ENCODE data around the gene CENPO. TPM values are rescaled to one million over a fixed set of nuclear protein-coding genes. Genes with fewer than 3 reads are reported as not detected.

Gene CENPO
- total RNA-seq, 1 experiment from 2014 or later = 27.9 TPM

- no peak for TF ChIP-seq JUND (IDR thresholded peaks at IDR 0.05)
Observed at GRCh38 chr2:24825883-24826772, 32.9 kb downstream of the CENPO start (continued).

DNA sequence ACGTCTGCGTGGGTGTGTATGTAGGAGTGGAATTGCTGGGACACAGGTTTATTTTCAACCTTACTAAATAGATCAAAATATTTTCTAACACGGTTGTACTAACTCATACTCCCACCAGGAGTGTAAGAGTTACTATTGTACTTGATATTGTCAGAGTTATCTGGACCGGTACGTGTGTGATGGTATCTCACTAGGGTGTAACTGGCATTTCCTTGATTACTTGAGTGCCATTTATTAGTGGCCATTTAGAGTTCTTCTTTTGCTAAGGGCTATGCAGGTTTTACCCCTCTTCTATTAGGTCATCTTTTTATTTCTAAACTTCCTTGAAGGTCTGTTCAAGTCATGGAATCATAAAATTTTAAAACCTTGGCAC lies 33.5 kb downstream of the CENPO start:
- DNase-seq (ENCODE audit: low read depth, low spot score) = no peak
- POLR2A ChIA-PET = no interaction called here
- peaks cover 0 to 21% of the 10 kb centered on the region in 2 experiments; a peak in 1 of 4 replicates for H3K36me3 ChIP-seq (ENCODE audit: control insufficient read depth in 1 of 2, insufficient read depth in 2 of 2, low read length in 2 of 2)
- no peaks in the 10 kb centered on the region for H3K9me3 ChIP-seq (ENCODE audit: control insufficient read depth in 1 of 2, insufficient read depth in 1 of 2, low read depth in 1 of 2, low read length in 2 of 2)
- no peak overlapping the region for H3K27ac ChIP-seq (ENCODE audit: low read depth, low read length)
- H3K4me3 ChIP-seq (replicated peaks in 1 of 2; ENCODE audit: low read depth in 1 of 2, low read length in 2 of 2) = no peak overlapping the region
- CTCF ChIA-PET = interaction anchor here (3.8 to 3.9 kb wide), 2 partner anchors 405 to 417 kb away, joined by 38 to 54 read pairs; no protein-coding TSS in a partner anchor
- no peak overlapping the region for H3K9ac ChIP-seq (ENCODE audit: low read length)
- RAD21 ChIA-PET (ENCODE audit: low non-redundant PET in 1 of 2, low total read pairs in 2 of 2, uncharacterized antibody in 2 of 2, unreplicated experiment in 2 of 2) = interaction anchor here in 1 of 2 experiments (1.6 kb wide), 1 partner anchor 404 kb away, joined by 6 read pairs; no protein-coding TSS in a partner anchor
- no TSS peak for BruUV-seq (replicated peaks)
- H4K20me1 ChIP-seq (ENCODE audit: insufficient read depth) = no peaks in the 10 kb centered on the region
- no peaks in the 10 kb centered on the region for H3K27me3 ChIP-seq (ENCODE audit: insufficient read depth, low read length)
- no peaks in the 10 kb centered on the region for H3K79me2 ChIP-seq (ENCODE audit: insufficient read depth, low read length)
- TF ChIP-seq FOSL1 (IDR thresholded peaks at IDR 0.05; ENCODE audit: low read depth) (no peak), POLR2AphosphoS5 (IDR thresholded peaks at IDR 0.05; ENCODE audit: low read depth, low read length) (no peak), CEBPB (IDR thresholded peaks at IDR 0.05; ENCODE audit: low read depth) (no peak), POLR2A (IDR thresholded peaks at IDR 0.05; ENCODE audit: borderline replicate concordance, extremely low read depth, insufficient read depth, insufficient read length) (no peak), YY1 (IDR thresholded peaks at IDR 0.05; ENCODE audit: extremely low read depth, insufficient replicate concordance, low read depth, low read length) (no peak), RAD21 (IDR thresholded peaks at IDR 0.05; ENCODE audit: low read depth) (no peak), SP1 (IDR thresholded peaks at IDR 0.05; ENCODE audit: low read depth) (no peak)
- TF ChIP-seq, protein P1, sequence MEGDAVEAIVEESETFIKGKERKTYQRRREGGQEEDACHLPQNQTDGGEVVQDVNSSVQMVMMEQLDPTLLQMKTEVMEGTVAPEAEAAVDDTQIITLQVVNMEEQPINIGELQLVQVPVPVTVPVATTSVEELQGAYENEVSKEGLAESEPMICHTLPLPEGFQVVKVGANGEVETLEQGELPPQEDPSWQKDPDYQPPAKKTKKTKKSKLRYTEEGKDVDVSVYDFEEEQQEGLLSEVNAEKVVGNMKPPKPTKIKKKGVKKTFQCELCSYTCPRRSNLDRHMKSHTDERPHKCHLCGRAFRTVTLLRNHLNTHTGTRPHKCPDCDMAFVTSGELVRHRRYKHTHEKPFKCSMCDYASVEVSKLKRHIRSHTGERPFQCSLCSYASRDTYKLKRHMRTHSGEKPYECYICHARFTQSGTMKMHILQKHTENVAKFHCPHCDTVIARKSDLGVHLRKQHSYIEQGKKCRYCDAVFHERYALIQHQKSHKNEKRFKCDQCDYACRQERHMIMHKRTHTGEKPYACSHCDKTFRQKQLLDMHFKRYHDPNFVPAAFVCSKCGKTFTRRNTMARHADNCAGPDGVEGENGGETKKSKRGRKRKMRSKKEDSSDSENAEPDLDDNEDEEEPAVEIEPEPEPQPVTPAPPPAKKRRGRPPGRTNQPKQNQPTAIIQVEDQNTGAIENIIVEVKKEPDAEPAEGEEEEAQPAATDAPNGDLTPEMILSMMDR (IDR thresholded peaks at IDR 0.05 in 2 of 3, conservative IDR thresholded peaks at IDR 0.05 in 1 of 3; ENCODE audit: borderline replicate concordance in 1 of 3, insufficient read depth in 1 of 3, low read depth in 2 of 3, low read length in 2 of 3) = no peak
- TF ChIP-seq, protein P2, sequence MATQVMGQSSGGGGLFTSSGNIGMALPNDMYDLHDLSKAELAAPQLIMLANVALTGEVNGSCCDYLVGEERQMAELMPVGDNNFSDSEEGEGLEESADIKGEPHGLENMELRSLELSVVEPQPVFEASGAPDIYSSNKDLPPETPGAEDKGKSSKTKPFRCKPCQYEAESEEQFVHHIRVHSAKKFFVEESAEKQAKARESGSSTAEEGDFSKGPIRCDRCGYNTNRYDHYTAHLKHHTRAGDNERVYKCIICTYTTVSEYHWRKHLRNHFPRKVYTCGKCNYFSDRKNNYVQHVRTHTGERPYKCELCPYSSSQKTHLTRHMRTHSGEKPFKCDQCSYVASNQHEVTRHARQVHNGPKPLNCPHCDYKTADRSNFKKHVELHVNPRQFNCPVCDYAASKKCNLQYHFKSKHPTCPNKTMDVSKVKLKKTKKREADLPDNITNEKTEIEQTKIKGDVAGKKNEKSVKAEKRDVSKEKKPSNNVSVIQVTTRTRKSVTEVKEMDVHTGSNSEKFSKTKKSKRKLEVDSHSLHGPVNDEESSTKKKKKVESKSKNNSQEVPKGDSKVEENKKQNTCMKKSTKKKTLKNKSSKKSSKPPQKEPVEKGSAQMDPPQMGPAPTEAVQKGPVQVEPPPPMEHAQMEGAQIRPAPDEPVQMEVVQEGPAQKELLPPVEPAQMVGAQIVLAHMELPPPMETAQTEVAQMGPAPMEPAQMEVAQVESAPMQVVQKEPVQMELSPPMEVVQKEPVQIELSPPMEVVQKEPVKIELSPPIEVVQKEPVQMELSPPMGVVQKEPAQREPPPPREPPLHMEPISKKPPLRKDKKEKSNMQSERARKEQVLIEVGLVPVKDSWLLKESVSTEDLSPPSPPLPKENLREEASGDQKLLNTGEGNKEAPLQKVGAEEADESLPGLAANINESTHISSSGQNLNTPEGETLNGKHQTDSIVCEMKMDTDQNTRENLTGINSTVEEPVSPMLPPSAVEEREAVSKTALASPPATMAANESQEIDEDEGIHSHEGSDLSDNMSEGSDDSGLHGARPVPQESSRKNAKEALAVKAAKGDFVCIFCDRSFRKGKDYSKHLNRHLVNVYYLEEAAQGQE (IDR thresholded peaks at IDR 0.05; ENCODE audit: low read depth) = no peak
- TF ChIP-seq, protein P3, sequence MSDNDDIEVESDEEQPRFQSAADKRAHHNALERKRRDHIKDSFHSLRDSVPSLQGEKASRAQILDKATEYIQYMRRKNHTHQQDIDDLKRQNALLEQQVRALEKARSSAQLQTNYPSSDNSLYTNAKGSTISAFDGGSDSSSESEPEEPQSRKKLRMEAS (IDR thresholded peaks at IDR 0.05) = no peak
- H2AFZ ChIP-seq (ENCODE audit: low read depth, low read length, poor library complexity, severe bottlenecking) = no peak overlapping the region
- intact Hi-C loops (cut with micrococcal nuclease) = loop anchor here (1.0 to 5.0 kb wide), 3 partner anchors 371 to 416 kb away; no protein-coding TSS in a partner anchor
- H3K9me2 ChIP-seq (ENCODE audit: insufficient read depth) = no peaks in the 10 kb centered on the region
- H3K4me1 ChIP-seq (ENCODE audit: control insufficient read depth in 1 of 2, insufficient read depth in 2 of 2, low read length in 2 of 2) = no peaks in the 10 kb centered on the region
- ATAC-seq = no peak
- H3K4me2 ChIP-seq (ENCODE audit: low read length) = no peak overlapping the region
